GM19240 (cell line): ENCODE measurements around the gene METTL5.

Experiments
- DNase-seq: peaks from one replicate; pipeline ENCODE4 v3.0.0; 2011; ENCODE audit warnings: low spot score; ENCODE audit not compliant: insufficient read length

The METTL5 gene

GRCh38 chr2:169782513-169782912 lies 42.2 kb downstream of the METTL5 start:
- no peak for DNase-seq

GRCh38 chr2:169781249-169782013 lies 43.3 kb downstream of the METTL5 start:
- no peak for DNase-seq

- DNase-seq = no peak
These were observed 46.3 kb downstream of the METTL5 start for GRCh38 chr2:169778446-169778845.

GRCh38 chr2:169776252-169776761 lies 48.4 kb downstream of the METTL5 start:
- no peak for DNase-seq

- DNase-seq = no peak
These were observed 48.9 kb downstream of the METTL5 start for GRCh38 chr2:169775765-169776164.

- no peak for DNase-seq
These were observed 49.4 kb downstream of the METTL5 start for GRCh38 chr2:169775354-169775753.

- DNase-seq = no peak
These were observed 52.1 kb downstream of the METTL5 start for GRCh38 chr2:169772651-169773050.

GRCh38 chr2:169771612-169772011 lies 53.1 kb downstream of the METTL5 start:
- no peak for DNase-seq

- no peak for DNase-seq
These were observed 53.7 kb downstream of the METTL5 start for GRCh38 chr2:169771021-169771420.

- no peak for DNase-seq
These were observed 56.3 kb downstream of the METTL5 start for GRCh38 chr2:169768262-169768995.

- DNase-seq = no peak
These were observed 57.3 kb downstream of the METTL5 start for GRCh38 chr2:169767243-169767888.

- no peak for DNase-seq
These were observed 59.2 kb downstream of the METTL5 start for GRCh38 chr2:169765523-169765922.

- DNase-seq = no peak
These were observed 62.8 kb downstream of the METTL5 start for GRCh38 chr2:169761970-169762292.
